Fibroblast of mammary gland (primary cell): ENCODE measurements around the gene TAP2.
"Not testable (repeated sequence)": the region's sequence is repeated elsewhere in the genome, so short reads cannot be mapped to it uniquely, and the experiment has no call there.

ENCODE experiments used
- DNase-seq: peaks from one replicate; pipeline ENCODE4 v3.0.0-alpha.2; 2010; ENCODE audit warnings: low read depth
- H3K4me3 ChIP-seq: 2 replicates; pipeline ENCODE4 v1.5.1; 2011; ENCODE audit warnings: low read depth, mild to moderate bottlenecking, low read length, moderate library complexity; ENCODE audit not compliant: control insufficient read depth
- CTCF ChIP-seq: conservative IDR thresholded peaks from 2 replicates; pipeline ENCODE4 v1.5.1; 2011; ENCODE audit warnings: low read depth, low read length, inconsistent platforms; ENCODE audit not compliant: control insufficient read depth, insufficient read depth

Gene TAP2

GRCh38 chr6:32807020-32807580 lies 31.4 kb downstream of the TAP2 start:
- no peak for TF ChIP-seq CTCF
- no peak overlapping the region for H3K4me3 ChIP-seq
- no peak for DNase-seq

GRCh38 chr6:32805404-32805803 lies 33.1 kb downstream of the TAP2 start:
- not testable (repeated sequence) for H3K4me3 ChIP-seq, DNase-seq

DNA sequence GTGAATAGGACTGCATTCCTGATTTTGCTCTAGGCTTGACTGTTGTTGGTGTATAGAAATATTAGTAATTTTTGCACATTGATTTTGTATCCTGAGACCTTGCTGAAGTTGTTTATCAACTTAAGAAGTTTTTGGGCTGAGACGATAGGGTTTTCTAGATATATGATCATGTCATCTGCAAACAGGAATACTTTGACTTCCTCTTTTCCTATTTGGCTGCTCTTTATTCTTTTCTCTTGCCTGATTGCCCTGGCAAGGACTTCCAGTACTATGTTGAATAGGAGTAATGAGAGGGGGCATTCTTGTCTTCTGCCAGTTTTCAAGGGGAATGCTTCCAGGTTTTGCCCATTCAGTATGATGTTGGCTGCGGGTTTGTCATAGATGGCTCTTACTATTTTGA lies 35.1 kb downstream of the TAP2 start:
- DNase-seq: no peak
- TF ChIP-seq CTCF: no peak
- no peak overlapping the region for H3K4me3 ChIP-seq

GRCh38 chr6:32799740-32800139 lies 38.8 kb downstream of the TAP2 start:
- no peak for TF ChIP-seq CTCF
- no peak for DNase-seq
- no peak overlapping the region for H3K4me3 ChIP-seq

GRCh38 chr6:32799168-32799567 lies 39.4 kb downstream of the TAP2 start:
- no peak for DNase-seq
- no peak overlapping the region for H3K4me3 ChIP-seq
- no peak for TF ChIP-seq CTCF

DNA sequence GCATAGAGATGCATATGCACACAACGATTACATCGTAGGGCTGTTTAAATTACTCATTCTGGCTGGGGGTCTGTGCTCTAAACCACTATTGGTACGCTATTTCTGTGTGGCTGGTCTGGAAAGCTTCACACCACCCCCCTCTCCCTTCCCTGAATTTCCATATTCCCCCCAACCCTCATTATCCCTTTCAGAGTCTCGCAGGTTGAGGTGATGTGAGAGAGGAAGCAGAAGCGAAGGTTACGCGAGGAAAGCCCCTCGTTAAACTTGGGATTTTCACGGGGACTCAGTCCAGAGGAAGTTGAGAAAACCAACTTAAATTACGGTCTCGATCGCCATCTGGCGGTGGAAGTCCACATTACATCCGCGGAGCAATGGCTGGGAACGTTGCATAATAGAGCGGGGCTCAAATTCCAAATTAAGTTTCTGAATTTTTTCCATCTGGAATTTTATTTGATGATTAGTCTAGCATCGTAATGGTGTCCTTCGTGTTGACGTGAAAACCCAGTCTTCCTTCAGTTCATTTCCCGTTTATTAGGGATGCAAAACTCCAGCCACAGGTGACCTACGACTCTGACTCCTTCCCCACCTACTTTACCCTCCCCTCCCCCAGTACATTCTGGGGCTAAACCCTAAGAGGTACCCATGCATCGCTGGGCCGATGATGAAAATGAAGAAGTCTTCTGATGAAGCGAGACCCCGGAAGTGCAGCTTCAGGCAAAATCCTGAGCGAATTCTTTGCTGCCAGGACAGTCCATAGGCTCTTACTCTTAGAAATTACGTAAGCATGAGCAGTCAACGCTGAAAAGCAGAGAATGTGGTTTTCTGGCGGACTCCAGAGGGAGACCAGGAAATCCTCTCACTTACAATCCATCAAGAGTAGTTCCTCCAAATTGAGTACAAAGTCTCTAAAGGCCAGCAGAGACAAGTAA lies 41.4 kb downstream of the TAP2 start:
- peak; percentile 80 for TF ChIP-seq CTCF
- H3K4me3 ChIP-seq: no peak overlapping the region
- peak; percentile 57 for DNase-seq

GRCh38 chr6:32794510-32794909 lies 44.0 kb downstream of the TAP2 start:
- DNase-seq: no peak
- no peak for TF ChIP-seq CTCF
- H3K4me3 ChIP-seq: no peak overlapping the region
